Thoracic aorta (tissue), 2 donors: ENCODE results near the gene IL17C. TPM values are rescaled to one million over a fixed set of nuclear protein-coding genes. Genes with fewer than 3 reads are reported as not detected.

Source experiments
- ATAC-seq: fragments of 150-250 bp; one replicate; pipeline ENCODE4 v1.8.0; 2017; ENCODE audit warnings: low read depth; ENCODE audit not compliant: insufficient number of reproducible peaks, low FRiP score
- DNase-seq: peaks from one replicate; pipeline ENCODE4 v3.0.0-alpha.2; 2020; ENCODE audit warnings: low spot score
- H3K27ac ChIP-seq, 2 donors: fragments of 200-600 bp; sonication (generic); 1 replicate in 1 of 2; 2 replicates in 1 of 2; pipeline ENCODE4 v1.5.1; 2016; ENCODE audit warnings: mild to moderate bottlenecking in 2 of 2, moderate library complexity in 2 of 2
- H3K27me3 ChIP-seq: fragments of 200-600 bp; sonication (generic); replicated peaks from 2 replicates; pipeline ENCODE4 v1.6.0; 2016; ENCODE audit warnings: mild to moderate bottlenecking; ENCODE audit not compliant: insufficient read depth
- H3K36me3 ChIP-seq: fragments of 200-600 bp; sonication (generic); one replicate; pipeline ENCODE4 v1.5.1; 2016
- H3K4me1 ChIP-seq, 2 donors: fragments of 200-600 bp; sonication (generic); 1 replicate in 1 of 2; 2 replicates in 1 of 2; pipeline versions ENCODE4 v1.5.1 to v1.6.0; 2016; ENCODE audit warnings: low read depth in 2 of 2, mild to moderate bottlenecking in 1 of 2; ENCODE audit not compliant: control insufficient read depth in 1 of 2
- H3K4me3 ChIP-seq: fragments of 200-600 bp; sonication (generic); 2 replicates; pipeline ENCODE4 v1.5.1; 2016; ENCODE audit warnings: mild to moderate bottlenecking
- H3K9me3 ChIP-seq: fragments of 200-600 bp; sonication (generic); 2 replicates; pipeline ENCODE4 v1.5.1; 2016
- total RNA-seq, 2 donors: library from RNA; depleted of rRNA; stranded (reverse); fragments of >200 nt; gene quantifications; one replicate each; pipeline versions ENCODE4 v1.1.0 to v1.2.3, GENCODE V29; 2016
- TF ChIP-seq, protein P1 (sequence below): fragments of 200-600 bp; sonication (generic); IDR thresholded peaks from one replicate; pipeline ENCODE4 v1.5.1; 2019; ENCODE audit warnings: antibody characterized with exemption

The IL17C gene
- total RNA-seq, 2 donors from 2014 or later = 0.92 TPM; not detected in 1

DNA sequence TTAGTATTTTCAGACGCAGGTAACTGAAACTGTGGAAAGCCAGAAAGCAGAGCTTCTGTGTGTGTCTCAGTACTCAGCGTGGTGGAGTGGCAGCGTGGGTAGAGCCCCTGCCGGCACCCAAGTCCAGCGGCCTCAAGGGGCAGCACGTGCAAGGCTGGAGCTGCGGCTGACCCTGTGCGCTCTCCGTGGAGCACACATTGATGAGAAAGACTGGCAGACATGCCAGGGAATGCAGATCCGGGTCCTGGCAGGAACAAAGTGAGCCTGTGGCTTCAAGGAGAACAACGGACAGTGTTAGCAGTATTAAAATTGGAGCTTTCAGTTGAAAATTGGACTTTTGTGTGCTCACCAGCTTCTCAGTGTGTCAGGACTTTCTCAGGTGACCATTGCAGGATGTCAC lies 44.9 kb upstream of the IL17C start:
- TF ChIP-seq, protein P1, sequence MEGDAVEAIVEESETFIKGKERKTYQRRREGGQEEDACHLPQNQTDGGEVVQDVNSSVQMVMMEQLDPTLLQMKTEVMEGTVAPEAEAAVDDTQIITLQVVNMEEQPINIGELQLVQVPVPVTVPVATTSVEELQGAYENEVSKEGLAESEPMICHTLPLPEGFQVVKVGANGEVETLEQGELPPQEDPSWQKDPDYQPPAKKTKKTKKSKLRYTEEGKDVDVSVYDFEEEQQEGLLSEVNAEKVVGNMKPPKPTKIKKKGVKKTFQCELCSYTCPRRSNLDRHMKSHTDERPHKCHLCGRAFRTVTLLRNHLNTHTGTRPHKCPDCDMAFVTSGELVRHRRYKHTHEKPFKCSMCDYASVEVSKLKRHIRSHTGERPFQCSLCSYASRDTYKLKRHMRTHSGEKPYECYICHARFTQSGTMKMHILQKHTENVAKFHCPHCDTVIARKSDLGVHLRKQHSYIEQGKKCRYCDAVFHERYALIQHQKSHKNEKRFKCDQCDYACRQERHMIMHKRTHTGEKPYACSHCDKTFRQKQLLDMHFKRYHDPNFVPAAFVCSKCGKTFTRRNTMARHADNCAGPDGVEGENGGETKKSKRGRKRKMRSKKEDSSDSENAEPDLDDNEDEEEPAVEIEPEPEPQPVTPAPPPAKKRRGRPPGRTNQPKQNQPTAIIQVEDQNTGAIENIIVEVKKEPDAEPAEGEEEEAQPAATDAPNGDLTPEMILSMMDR = no peak
- DNase-seq = no peak
- Histone ChIP-seq H3K4me1 (no peaks in the 10 kb centered on the region), H3K27me3 (no peaks in the 10 kb centered on the region), H3K36me3 (peaks cover 9% of the 10 kb centered on the region), H3K27ac (no peak overlapping the region), H3K4me3 (no peak overlapping the region), H3K9me3 (no peaks in the 10 kb centered on the region)
- ATAC-seq = no peak

DNA sequence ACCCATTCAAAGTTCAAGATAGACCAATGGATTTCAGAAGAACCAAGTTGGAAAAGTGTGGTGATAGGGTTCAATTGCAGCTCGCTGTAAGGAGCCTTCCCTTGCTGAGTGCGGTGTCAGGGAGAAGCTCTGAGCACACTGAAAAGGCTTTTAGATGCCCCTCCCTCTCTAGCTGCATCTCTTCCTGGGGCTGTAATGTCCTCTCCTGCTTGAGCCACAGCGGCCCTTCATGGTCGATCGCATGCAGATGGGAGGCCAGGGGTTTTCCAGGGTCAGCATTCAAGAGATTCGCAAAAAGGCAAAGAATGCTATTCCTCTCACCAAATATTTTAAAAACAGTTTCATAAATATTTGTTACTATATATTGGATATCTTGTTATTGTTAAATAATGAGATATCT lies 44.5 kb upstream of the IL17C start:
- peaks cover 10% of the 10 kb centered on the region for H3K36me3 ChIP-seq
- TF ChIP-seq, protein P1 = no peak
- no peak overlapping the region for H3K4me3 ChIP-seq
- H3K4me1 ChIP-seq = no peaks in the 10 kb centered on the region
- ATAC-seq (no peak), DNase-seq (no peak)
- H3K9me3 ChIP-seq = no peaks in the 10 kb centered on the region
- H3K27me3 ChIP-seq = no peaks in the 10 kb centered on the region
- no peak overlapping the region for H3K27ac ChIP-seq

DNA sequence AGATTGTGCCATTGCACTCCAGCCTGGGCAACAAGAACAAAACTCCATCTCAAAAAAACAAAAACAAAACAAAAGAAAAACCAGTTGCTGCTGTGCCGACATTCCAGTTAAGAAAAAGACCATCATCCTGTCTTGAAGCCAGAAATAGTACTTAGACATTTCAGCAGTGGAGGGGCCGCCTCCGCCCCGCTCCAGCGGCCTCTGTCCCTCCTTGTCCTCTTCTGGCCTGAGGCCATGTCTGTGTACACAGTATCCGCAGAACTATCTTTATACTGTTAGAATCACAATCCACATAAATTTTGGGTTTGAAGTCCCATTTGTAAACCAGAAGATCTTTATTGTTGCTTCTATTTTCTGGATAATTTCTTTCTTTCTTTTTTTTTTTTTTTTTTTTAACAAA lies 43.3 kb upstream of the IL17C start:
- no peaks in the 10 kb centered on the region for H3K9me3 ChIP-seq
- no peak overlapping the region for H3K27ac ChIP-seq
- DNase-seq (no peak), ATAC-seq (no peak)
- no peaks in the 10 kb centered on the region for H3K4me1 ChIP-seq
- H3K4me3 ChIP-seq = no peak overlapping the region
- no peaks in the 10 kb centered on the region for H3K27me3 ChIP-seq
- H3K36me3 ChIP-seq = peaks cover 15% of the 10 kb centered on the region
- TF ChIP-seq, protein P1 = no peak

DNA sequence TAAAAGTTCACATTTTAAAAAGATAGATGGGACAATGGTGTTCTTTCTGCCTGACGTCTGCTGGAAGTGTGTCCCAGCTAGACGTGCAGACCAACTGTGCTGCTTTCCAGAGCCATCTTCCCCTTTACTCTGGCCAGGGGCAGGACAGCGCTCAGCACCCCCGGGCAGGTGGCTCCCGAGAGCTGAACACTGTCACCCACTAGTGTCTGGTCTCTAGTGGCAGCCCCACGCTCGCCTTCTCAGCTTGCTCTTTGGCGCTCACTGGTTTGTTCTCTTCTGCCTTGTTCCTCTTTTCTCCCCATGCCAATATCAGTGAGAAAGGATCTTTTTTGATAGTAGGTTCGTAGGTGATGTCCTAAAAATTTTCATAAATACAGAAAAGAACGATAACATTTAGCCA lies 42.5 kb upstream of the IL17C start:
- no peak for ATAC-seq
- H3K9me3 ChIP-seq = no peaks in the 10 kb centered on the region
- no peaks in the 10 kb centered on the region for H3K27me3 ChIP-seq
- H3K4me3 ChIP-seq = no peak overlapping the region
- DNase-seq = no peak
- H3K4me1 ChIP-seq = no peaks in the 10 kb centered on the region
- peaks cover 24% of the 10 kb centered on the region for H3K36me3 ChIP-seq
- no peak overlapping the region for H3K27ac ChIP-seq
- TF ChIP-seq, protein P1 = no peak

DNA sequence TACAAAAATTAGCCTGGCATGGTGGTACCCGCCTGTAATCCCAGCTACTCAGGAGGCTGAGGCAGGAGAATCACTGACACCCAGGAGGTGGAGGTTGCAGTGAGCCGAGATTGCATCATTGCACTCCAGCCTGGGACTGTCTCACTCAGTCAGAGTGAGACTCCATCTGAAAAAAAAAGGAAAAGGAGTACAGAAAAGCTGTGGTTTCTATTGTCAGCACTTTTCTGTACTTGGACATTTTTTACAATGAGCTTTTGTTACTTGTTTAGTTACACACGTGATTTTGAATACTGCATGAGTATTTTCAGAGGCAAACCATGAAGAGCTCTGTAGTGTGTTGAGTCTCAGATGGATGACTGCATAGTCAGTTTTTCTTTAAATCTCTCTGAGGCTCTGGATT lies 41.9 kb upstream of the IL17C start:
- H3K4me3 ChIP-seq = no peak overlapping the region
- DNase-seq (no peak), ATAC-seq (no peak)
- no peak overlapping the region for H3K27ac ChIP-seq
- no peaks in the 10 kb centered on the region for H3K4me1 ChIP-seq
- peaks cover 25% of the 10 kb centered on the region for H3K36me3 ChIP-seq
- no peaks in the 10 kb centered on the region for H3K9me3 ChIP-seq
- no peaks in the 10 kb centered on the region for H3K27me3 ChIP-seq
- TF ChIP-seq, protein P1 = no peak
